Osteocyte (in vitro differentiated cells): ENCODE results near the gene SLC22A23. TPM values are rescaled to one million over a fixed set of nuclear protein-coding genes. Genes with fewer than 3 reads are reported as not detected.
"Not testable (repeated sequence)": the region's sequence is repeated elsewhere in the genome, so short reads cannot be mapped to it uniquely, and the experiment has no call there.

ENCODE experiments used
- DNase-seq: peaks from one replicate; pipeline ENCODE4 v3.0.0; 2021; ENCODE audit warnings: mixed read lengths; ENCODE audit not compliant: unreplicated experiment; ENCODE audit errors: extremely low spot score
- H3K27ac Mint-ChIP-seq: one replicate; pipeline ENCODE4 v1.8.0; 2021; ENCODE audit warnings: mild to moderate bottlenecking, mixed read lengths; ENCODE audit not compliant: unreplicated experiment
- H3K27me3 Mint-ChIP-seq: one replicate; pipeline ENCODE4 v1.8.0; 2021; ENCODE audit warnings: mixed read lengths; ENCODE audit not compliant: unreplicated experiment
- H3K36me3 Mint-ChIP-seq: one replicate; pipeline ENCODE4 v1.8.0; 2021; ENCODE audit warnings: mixed read lengths; ENCODE audit not compliant: unreplicated experiment
- H3K4me1 Mint-ChIP-seq: one replicate; pipeline ENCODE4 v1.8.0; 2021; ENCODE audit warnings: mixed read lengths; ENCODE audit not compliant: unreplicated experiment
- H3K4me3 Mint-ChIP-seq: one replicate; pipeline ENCODE4 v1.8.0; 2021; ENCODE audit warnings: mild to moderate bottlenecking, moderate library complexity, mixed read lengths; ENCODE audit not compliant: unreplicated experiment
- H3K9me3 Mint-ChIP-seq: one replicate; pipeline ENCODE4 v1.8.0; 2021; ENCODE audit warnings: mixed read lengths; ENCODE audit not compliant: unreplicated experiment
- total RNA-seq: library from RNA; stranded (reverse); gene quantifications from 2 replicates; pipeline ENCODE4 v1.2.1, GENCODE V29; 2021
- TF ChIP-seq, protein P1 (sequence below): fragments of 200-600 bp; sonication (generic); IDR thresholded peaks from 2 replicates; pipeline ENCODE4 v1.5.0; 2021; ENCODE audit warnings: antibody characterized with exemption, mild to moderate bottlenecking, moderate library complexity

Gene SLC22A23
- total RNA-seq, 1 donor from 2014 or later: 10.4 TPM

DNA sequence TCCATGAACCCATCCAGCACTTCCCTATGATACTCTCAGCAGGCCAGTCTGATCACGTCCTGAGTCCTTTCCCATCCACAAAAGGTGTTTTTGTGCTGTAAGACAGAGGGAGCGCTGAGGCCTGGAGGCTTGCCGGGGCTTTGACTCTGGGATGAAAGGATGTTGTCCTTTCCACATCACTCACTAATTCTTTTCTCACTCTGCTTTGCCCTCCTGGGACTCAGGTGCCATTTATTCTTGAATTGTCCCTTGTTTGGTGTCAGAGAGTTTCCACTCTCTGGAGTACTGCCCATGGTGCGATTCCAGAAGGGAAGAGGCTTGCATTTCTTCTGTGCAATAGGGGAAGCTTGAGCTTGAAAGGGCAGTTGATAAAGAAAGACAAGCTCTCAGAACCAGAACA lies 214.1 kb downstream of the SLC22A23 start:
- Mint-ChIP-seq H3K9me3 (peaks cover 7% of the 10 kb centered on the region), H3K27me3 (no peaks in the 10 kb centered on the region), H3K27ac (no peak overlapping the region), H3K4me1 (peaks cover 17% of the 10 kb centered on the region), H3K4me3 (no peak overlapping the region), H3K36me3 (peaks cover 2% of the 10 kb centered on the region)
- TF ChIP-seq, protein P1, sequence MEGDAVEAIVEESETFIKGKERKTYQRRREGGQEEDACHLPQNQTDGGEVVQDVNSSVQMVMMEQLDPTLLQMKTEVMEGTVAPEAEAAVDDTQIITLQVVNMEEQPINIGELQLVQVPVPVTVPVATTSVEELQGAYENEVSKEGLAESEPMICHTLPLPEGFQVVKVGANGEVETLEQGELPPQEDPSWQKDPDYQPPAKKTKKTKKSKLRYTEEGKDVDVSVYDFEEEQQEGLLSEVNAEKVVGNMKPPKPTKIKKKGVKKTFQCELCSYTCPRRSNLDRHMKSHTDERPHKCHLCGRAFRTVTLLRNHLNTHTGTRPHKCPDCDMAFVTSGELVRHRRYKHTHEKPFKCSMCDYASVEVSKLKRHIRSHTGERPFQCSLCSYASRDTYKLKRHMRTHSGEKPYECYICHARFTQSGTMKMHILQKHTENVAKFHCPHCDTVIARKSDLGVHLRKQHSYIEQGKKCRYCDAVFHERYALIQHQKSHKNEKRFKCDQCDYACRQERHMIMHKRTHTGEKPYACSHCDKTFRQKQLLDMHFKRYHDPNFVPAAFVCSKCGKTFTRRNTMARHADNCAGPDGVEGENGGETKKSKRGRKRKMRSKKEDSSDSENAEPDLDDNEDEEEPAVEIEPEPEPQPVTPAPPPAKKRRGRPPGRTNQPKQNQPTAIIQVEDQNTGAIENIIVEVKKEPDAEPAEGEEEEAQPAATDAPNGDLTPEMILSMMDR: no peak
- DNase-seq: no peak

DNA sequence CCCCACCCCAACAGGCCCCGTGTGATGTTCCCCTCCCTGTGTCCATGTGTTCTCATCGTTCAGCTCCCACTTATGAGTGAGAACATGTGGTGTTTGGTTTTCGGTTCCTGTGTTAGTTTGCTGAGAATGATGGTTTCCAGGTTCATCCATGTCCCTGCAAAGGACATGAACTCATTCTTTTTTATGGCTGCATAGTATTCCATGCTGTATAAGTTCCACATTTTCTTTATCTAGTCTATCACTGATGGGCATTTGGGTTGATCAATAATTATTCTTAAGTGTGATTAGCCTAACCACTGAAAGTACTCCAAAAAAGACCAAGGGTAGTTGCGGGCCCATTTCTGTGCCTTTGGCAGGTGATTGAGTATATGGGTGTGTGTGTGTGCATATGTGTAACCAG lies 215.1 kb downstream of the SLC22A23 start:
- DNase-seq, H3K27ac Mint-ChIP-seq, H3K4me1 Mint-ChIP-seq, H3K4me3 Mint-ChIP-seq, H3K9me3 Mint-ChIP-seq, H3K36me3 Mint-ChIP-seq, H3K27me3 Mint-ChIP-seq: not testable (repeated sequence)

DNA sequence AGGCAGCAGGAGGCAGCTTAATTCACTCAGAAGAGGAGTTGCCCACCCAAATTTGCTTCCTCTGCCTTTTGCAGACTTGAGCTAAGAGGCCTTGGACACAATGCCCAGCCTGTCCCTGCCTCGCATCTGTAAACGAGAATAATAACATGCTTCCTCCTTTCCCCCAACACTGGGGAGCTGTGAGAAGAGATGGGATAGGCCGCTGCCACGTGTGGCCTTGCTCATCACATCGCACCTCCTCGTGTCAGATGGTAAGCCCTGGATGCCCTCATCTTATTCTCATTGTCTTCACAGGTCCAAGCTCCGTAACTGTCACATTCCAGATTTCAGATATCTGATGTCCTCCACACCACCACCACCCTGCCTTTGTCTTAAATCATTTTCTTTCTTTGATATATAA lies 216.3 kb downstream of the SLC22A23 start:
- H3K27me3 Mint-ChIP-seq: no peaks in the 10 kb centered on the region
- DNase-seq: no peak
- no peak overlapping the region for H3K27ac Mint-ChIP-seq
- no peak overlapping the region for H3K4me3 Mint-ChIP-seq
- peaks cover 2% of the 10 kb centered on the region for H3K36me3 Mint-ChIP-seq
- peaks cover 7% of the 10 kb centered on the region for H3K9me3 Mint-ChIP-seq
- TF ChIP-seq, protein P1: no peak
- H3K4me1 Mint-ChIP-seq: peaks cover 2% of the 10 kb centered on the region

DNA sequence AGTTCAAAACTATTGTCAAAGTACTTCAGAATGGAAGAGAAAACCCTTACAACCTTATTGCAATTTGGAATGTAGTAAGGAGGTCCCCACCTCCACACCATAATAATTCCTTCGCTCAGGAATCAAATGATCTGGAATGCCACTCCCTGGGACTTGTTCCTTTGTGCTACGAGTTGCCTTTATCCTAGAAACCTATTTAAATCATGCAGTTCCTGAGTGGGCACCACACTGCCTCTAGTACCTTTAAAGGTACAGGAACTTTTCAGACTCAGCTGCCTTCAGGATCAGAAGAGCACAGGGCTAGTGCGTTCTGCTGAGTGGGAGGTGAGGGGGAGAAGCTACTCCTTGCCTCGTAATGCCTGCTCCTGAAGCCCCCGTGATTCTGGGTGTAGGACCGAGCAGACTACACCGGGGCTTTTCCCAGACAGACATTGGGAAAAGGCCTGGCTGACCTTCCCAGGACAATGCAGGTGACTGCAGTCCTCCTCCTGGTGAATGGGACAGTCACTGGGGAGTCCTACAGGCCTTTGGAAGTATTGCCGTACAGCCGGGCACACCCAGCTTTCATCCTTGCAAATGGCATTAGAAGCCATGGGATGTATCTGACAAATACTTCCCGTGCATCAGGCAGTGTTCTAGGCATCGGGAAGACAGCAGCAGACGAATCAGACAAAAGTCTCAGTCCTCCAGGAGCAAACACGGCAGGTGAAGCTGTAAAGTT lies 217.6 kb downstream of the SLC22A23 start:
- H3K9me3 Mint-ChIP-seq: peaks cover 4% of the 10 kb centered on the region
- TF ChIP-seq, protein P1: peak; percentile 18
- no peak for DNase-seq
- H3K36me3 Mint-ChIP-seq: peaks cover 1% of the 10 kb centered on the region
- no peak overlapping the region for H3K4me3 Mint-ChIP-seq
- H3K27ac Mint-ChIP-seq: no peak overlapping the region
- no peaks in the 10 kb centered on the region for H3K27me3 Mint-ChIP-seq
- H3K4me1 Mint-ChIP-seq: no peaks in the 10 kb centered on the region

DNA sequence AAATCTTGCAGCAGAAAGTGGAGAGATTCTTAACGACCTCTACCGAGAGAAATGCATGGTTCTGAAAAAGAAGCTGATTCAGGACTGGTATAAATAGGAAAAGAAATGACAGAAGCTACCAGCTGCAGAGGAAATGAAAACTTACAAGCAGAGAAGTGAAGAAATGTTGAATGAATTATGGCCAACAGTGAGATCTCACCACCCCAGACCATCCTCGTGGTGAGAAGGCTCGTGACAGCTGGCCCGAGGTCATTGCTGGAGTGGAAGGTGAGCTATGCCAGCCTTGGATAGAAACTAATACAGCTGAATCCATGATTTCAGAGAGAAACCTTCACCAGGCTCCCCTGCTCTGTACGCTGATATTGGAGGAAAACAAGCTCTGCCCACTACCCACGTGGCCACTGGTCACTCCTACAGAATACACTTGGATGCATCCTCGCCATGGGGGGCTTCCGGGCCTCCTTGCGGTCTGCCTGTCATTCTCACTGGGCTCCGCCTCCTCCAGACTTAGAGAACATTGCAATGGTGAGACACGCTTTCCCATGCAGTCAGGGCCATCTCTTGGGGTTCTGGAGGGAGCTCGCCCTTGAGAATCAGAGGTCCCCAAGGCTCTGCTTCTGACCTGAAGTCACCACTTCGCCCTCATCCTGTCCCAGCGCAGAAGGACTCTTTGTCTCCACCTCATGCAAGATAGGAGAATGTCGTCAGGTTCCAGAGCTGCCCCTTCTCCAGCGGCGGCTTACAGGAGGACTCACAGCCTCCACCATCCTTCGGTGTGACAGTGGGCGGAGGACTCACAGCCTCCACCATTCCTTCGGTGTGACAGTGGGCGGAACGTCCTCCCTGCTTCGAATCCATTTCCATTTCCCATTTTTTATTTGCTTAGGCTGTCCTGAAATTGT lies 218.8 kb downstream of the SLC22A23 start:
- Mint-ChIP-seq H3K9me3 (no peaks in the 10 kb centered on the region), H3K4me3 (no peak overlapping the region), H3K4me1 (peaks cover under 1% of the 10 kb centered on the region), H3K27me3 (no peaks in the 10 kb centered on the region), H3K36me3 (no peaks in the 10 kb centered on the region), H3K27ac (no peak overlapping the region)
- TF ChIP-seq, protein P1: no peak
- no peak for DNase-seq
